HG02840 (cell line): ENCODE results near the gene NEU4.
"Not testable (repeated sequence)": the region's sequence is repeated elsewhere in the genome, so short reads cannot be mapped to it uniquely, and the experiment has no call there.

Experiments
- ATAC-seq: cut with Tn5 transposase; IDR thresholded peaks from one replicate; pipeline ENCODE4 v1.9.1; 2021; ENCODE audit warnings: mild to moderate bottlenecking, moderate library complexity, moderate number of reproducible peaks; ENCODE audit not compliant: unreplicated experiment, low FRiP score

NEU4 gene

GRCh38 chr2:241798081-241798630 is 10.8 kb upstream of the NEU4 start:
- no peak for ATAC-seq

DNA sequence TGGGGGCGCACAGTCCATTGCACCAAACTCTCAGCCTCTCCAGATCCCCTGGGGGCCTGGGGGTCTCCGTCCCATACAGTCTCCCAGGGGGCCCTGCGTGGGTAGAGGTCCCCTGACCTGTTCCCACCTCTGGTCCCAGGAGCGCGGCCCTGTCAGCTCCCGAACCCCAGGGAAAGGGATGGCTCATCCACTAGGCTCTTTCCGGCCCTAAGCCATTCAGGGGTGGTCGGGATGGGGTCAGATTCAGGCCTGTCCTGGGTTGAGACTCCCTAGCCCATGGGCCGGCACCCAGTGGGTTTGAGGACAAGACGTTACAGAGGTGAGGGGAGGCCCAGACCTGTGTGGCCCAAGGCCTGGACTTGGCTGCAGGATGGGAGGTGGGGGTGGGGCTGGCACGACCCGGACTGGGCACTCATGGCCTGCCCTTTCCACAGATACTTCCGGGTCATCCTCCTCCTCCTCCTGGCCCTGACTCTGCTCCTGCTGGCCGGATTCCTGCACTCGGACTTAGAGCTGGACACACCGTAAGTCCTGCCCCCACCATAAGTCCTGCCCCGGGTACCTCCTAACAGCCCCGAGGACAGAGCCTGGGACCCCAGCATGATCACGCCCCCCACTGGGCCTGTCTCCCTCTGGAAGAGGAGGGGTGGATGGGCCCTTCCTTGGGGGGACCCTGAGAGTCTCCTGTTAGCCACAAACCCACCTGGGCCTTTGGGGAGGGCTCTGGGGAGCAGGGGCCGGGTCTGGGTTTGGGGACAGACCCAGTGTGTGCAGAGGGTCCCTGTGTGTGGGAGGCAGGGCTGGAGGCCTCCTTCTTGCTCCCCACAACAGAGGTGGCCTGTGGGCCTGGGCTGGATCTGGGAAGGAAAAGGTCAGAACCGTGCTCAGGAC is 10.1 kb upstream of the NEU4 start:
- no peak for ATAC-seq

DNA sequence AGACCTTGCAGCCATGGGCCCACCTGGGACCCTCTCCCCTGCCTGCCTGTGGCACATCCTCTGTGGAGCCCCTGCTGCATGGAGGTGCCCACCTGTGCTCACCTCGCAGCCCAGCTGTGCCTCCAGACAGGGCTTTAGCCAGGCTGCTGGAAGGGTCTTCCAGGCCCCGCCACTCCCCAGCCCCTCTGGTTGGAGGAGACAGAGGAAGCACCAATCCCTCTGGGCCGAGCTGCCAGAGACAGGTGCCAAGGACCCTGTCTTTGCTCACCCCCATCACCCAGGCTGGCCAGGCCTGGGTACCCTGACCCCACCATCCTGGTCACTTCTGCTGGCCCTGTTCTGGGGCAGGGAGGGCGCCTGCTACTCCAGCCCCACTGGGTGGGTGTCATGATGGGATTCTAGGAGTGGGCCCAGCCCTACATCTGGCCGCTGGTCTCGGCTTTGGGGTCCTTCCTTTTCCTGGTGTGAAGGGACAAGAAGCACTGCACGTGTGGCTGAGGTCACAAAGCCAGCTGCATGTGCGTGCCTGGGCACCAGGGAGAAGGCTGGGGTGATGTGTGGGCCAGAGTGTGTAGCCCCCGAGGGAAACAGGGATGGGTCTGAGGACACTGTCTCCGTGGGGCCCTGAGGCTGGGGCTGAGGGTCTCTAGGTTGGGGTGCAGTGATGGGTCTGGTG is 9.3 kb upstream of the NEU4 start:
- ATAC-seq: no peak

GRCh38 chr2:241800198-241800903 is 8.6 kb upstream of the NEU4 start:
- ATAC-seq: not testable (repeated sequence)

DNA sequence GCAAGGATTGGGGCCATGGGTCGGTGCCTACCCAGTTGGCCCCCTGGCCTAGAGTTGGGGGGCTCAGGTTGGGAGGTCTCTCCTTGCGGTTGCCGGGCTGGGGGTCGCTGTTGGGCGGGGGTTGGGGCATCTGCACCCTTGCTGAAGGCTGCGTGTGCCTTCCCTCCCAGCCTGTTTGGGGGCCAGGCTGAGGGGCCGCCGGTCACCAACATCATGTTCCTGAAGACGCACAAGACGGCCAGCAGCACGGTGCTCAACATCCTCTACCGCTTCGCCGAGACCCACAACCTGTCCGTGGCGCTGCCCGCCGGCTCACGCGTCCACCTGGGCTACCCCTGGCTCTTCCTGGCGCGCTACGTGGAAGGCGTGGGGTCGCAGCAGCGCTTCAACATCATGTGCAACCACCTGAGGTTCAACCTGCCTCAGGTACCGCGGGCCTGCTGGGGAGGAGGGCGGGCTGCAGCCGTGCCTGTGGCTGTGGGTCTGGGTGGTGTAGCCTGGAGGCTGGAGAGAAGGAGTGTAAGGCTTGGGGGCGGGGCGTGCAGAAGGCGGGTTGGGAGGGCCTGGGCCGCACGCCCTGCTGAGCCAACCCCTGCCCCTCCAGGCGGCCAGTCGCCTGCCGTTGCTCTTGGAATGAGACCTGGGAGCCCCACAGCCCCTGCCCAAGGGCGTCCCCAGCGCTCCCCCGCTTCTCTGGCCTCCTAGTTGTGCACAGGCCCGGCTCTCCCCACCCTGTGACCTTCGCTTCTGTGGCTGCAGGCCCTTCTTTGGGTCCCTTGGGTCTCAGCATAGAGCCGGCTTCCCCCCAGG is 7.2 kb upstream of the NEU4 start:
- no peak for ATAC-seq

GRCh38 chr2:241802421-241803318 is 6.3 kb upstream of the NEU4 start:
- ATAC-seq: no peak

DNA sequence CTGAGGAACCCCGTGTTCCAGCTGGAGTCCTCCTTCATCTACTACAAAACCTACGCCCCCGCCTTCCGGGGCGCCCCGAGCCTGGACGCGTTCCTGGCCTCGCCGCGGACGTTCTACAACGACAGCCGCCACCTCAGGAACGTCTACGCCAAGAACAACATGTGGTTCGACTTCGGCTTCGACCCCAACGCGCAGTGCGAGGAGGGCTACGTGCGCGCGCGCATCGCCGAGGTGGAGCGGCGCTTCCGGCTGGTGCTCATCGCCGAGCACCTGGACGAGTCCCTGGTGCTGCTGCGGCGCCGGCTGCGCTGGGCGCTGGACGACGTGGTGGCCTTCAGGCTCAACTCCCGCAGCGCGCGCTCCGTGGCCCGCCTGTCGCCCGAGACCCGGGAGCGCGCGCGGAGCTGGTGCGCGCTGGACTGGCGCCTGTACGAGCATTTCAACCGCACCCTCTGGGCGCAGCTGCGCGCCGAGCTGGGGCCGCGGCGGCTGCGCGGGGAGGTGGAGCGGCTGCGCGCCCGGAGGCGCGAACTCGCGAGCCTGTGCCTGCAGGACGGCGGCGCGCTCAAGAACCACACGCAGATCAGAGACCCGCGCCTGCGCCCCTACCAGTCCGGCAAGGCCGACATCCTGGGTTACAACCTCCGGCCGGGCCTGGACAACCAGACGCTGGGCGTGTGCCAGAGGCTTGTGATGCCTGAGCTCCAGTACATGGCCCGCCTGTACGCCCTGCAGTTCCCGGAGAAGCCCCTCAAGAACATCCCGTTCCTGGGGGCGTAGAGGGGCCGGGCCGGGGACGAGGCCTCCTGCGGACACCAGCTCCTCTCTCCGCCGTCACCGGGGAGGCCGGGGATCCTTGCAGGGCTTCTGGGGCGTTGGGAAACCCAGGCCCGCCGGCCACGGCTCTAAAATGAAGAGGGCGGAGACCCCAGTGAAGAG is 5.3 kb upstream of the NEU4 start:
- ATAC-seq: no peak

DNA sequence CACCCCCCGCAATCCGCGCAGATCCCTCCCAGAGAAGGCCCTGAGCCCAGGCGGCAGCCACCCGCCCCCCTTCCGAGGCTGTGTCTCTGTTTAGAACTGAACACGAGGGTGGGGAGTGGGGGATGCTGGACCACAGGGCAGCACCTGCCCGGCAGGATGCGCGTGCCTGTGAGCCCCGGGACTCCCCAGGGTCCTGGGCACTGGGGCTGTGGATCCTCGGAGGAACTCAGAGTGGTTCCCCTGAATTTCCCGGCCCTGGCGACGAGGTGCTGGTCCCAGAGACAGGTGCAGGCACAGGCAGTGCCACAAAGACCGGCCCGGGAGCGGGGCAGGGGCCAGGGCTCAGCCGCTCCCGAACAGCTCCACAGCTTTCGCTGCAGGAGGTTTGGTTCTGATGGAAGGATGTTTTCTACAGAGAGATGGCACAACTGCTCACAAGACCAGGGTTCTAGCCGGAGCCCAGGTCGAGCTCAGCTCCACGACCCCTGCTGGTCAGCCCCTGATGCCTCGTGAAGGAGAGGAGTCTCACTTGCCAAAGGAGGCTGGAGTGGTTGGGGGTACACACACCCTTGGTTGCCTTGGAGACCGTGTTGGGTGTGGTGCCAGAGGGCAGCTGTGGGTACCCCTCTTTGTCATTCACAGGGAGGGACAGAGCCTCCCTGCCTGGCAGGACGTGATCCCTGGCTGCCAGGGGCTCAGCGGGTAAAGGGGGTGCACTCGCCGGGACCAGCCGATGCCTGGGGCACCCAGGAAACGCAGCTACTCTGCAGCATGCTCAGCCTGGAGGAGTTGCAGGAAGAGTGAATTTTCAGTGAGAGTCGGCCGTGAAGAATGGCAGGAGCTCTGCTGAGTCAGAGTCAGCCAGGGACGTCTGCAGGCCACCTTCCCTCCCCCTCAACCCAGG is 4.4 kb upstream of the NEU4 start:
- no peak for ATAC-seq

- ATAC-seq: not testable (repeated sequence)
Measured at GRCh38 chr2:241806217-241806616, 2.8 kb upstream of the NEU4 start.

GRCh38 chr2:241808051-241808720 is 807 bp upstream of the NEU4 start:
- no peak for ATAC-seq

GRCh38 chr2:241809383-241810306 is 652 bp downstream of the NEU4 start:
- no peak for ATAC-seq

- no peak for ATAC-seq
Measured at GRCh38 chr2:241810307-241811200, 1.6 kb downstream of the NEU4 start.

- ATAC-seq: no peak
Measured at GRCh38 chr2:241811201-241811951, 2.4 kb downstream of the NEU4 start.
